Measurements from ENCODE around the gene CAMK2A.
"Not testable (repeated sequence)": the region's sequence is repeated elsewhere in the genome, so short reads cannot be mapped to it uniquely, and the experiment has no call there.

Gene CAMK2A

GRCh38 chr5:150254363-150254762, 35.2 kb downstream of the CAMK2A start:
- DNase-seq (ENCODE audit: low read depth in 2 of 2), result no peak

DNA sequence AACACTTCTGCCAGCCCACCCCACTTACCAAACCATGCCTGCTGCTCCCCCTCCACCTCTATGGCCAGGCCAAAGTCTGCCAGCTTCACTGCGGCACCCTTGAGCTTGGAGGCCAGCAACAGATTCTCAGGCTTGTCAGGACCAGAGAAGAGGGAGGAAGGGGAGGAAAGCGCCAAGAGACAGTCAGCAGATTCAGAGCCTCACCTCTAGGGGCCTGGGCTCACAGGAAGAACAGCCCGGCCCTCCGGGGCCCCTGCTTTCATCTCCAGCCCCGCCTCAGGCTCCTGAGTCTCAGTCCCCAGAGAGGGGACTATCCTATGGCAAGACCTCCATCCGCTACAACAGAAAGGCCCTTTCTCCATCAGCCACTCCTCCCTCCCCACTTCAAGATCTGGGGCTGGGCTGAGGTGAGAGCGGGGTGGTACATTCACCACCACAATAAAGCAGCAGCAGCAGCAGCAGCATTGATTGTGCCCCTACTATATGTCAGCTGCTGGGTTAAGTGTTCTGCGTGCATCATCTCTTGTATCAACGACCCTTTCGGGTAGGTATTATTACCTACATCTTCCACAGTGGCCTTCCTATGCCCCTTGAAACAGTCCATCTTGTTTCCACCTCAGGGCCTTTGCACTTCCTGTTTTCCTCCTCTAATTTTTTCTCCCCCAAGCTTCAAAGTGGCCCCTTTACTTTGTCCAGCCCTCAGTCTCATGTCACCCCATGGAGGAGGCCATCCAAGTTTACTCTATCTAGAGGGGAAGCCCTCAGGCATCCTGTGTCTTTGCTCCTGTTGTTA, 36.0 kb downstream of the CAMK2A start:
- DNase-seq (ENCODE audit: low read depth in 2 of 2), result no peak

DNA sequence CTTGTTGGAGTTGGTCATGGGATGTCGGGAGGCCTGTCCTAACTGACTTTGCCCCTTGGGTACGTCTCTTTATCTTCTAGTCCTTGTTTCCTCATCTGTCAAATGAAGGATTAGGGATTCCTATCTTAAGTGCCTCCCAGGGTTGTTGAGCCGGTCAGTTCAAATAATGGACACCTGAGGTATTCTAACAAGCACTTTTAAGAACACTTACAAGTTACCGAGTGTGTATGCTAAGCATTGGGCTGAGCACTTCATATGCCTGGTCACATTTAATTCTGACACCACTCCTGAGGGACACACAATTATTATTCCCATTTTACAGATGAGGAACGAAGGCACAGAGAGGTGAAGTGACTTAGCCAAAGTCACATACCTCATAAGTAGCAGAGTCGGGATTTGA, 37.1 kb downstream of the CAMK2A start:
- DNase-seq (ENCODE audit: low read depth in 2 of 2), result no peak

GRCh38 chr5:150251504-150251903, 38.1 kb downstream of the CAMK2A start:
- DNase-seq (ENCODE audit: low read depth in 2 of 2), result no peak

DNA sequence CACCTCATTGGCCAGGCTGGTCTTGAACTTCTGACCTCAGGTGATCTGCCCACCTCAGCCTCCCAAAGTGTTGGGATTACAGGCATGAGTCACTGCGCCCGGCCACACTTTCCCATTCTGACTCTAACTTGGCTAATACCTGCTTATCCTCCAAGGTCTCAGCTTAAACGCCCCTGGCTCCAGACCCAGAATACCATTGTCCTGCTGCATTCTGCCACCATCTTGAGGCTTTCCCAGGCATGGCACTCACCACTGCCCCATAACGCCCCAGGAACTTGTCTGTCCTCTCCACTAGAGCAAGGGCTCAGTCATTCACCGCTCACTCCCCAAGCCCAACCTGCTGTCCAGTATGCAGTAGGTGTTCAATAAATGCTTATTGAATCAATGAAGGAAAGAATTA, 39.8 kb downstream of the CAMK2A start:
- DNase-seq (ENCODE audit: low read depth in 2 of 2), result no peak

DNA sequence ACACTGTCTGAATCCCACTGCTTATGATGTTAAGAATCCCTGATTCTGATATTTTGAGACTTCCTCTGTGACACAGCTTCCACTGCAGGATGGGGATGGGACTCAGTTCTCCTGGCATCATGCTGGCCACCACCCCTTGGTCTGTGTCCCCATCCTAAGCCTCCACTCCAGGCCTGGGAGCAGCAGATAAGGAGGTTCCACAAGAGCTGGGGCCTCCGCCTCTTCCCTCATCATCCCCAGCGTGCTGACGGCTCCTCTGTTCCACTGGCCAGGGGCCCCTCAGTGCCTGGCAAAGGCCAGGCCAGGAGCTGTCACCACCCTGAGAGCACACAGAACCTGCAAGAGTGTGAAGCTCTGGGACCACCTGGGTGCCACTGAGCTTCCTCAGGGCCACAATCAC, 40.6 kb downstream of the CAMK2A start:
- DNase-seq (ENCODE audit: low read depth in 2 of 2), result no peak

DNA sequence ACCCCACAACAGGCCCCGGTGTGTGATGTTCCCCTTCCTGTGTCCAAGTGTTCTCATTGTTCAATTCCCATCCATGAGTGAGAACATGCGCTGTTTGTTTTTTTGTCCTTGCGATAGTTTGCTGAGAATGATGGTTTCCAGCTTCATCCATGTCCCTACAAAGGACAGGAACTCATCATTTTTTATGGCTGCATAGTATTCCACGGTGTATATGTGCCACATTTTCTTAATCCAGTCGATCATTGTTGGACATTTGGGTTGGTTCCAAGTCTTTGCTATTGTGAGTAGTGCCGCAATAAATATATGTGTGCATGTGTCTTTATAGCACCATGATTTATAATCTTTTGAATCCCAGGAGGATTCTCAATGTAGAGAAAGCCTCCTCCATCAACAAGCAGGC, 41.1 kb downstream of the CAMK2A start:
- not testable (repeated sequence) for DNase-seq (ENCODE audit: low read depth in 2 of 2)

- no peak for DNase-seq (ENCODE audit: low read depth in 2 of 2)
These were observed 41.8 kb downstream of the CAMK2A start for GRCh38 chr5:150247726-150248125.

DNA sequence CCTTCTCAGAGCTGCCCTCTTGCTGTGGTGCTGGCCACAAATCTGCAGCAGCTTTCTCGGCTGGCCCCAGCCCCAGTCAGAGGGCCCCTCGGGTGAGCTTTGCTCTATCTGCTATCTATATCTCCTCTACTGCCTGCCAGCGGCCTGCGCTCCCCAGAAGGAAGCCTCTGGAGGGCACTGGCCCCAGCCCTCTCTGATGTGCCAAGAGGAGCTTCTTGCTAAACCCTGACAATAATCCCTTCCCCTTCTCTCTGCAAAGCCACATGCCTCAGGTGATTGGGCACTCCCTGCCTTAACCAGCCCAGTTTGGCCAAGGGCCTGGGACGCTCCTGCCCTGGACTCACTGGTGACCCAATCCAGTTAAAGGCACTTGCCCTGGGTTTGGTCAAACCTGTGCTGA, 42.7 kb downstream of the CAMK2A start:
- DNase-seq (ENCODE audit: low read depth in 2 of 2), result no peak

- no peak for DNase-seq (ENCODE audit: low read depth in 2 of 2)
These were observed 43.1 kb downstream of the CAMK2A start for GRCh38 chr5:150246429-150246828.

DNA sequence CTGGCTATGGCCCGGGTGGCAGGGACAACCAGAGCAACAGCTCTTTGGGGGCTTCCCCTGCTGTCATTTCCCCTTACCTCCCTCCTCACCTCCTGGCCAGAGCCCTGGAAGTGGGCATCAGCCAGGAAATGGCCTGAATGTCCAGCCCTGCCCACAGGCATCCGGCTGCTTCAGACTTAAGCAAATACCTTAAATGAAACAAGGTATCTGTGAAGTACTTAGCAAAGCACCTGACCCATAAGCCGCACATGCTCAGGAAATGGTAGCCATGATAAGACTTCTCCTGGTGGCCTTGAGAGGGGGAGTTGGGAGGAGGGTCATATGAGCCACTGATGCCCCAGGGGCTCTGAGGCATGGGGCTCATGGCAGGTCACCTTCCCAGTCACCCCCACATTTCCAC, 43.8 kb downstream of the CAMK2A start:
- DNase-seq (ENCODE audit: low read depth in 2 of 2), result no peak

- DNase-seq (ENCODE audit: low read depth in 2 of 2), result no peak
These were observed 44.3 kb downstream of the CAMK2A start for GRCh38 chr5:150245111-150245789.

GRCh38 chr5:150244209-150244608, 45.4 kb downstream of the CAMK2A start:
- DNase-seq (ENCODE audit: low read depth in 2 of 2), result no peak

DNA sequence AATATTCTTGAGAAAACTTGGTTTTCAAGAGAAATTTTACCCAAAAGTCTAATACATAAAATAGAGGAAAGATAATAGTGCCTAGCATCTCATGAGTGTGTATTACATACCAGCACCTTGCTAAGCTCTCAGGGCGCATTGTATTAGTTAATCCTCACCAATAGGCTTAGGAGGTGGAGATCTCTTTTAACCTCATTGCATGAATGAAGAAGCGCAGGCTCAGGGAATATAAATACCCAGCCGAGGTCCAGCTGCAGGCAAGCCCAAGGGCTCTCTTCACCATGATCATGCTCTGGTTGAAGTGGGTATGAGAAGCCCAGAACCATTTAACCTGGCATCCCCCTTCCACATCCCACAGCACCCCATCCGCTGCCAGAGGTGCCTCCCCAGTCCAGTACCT, 46.0 kb downstream of the CAMK2A start:
- no peak for DNase-seq (ENCODE audit: low read depth in 2 of 2)

- no peak for DNase-seq (ENCODE audit: low read depth in 2 of 2)
These were observed 47.2 kb downstream of the CAMK2A start for GRCh38 chr5:150242251-150242894.

DNA sequence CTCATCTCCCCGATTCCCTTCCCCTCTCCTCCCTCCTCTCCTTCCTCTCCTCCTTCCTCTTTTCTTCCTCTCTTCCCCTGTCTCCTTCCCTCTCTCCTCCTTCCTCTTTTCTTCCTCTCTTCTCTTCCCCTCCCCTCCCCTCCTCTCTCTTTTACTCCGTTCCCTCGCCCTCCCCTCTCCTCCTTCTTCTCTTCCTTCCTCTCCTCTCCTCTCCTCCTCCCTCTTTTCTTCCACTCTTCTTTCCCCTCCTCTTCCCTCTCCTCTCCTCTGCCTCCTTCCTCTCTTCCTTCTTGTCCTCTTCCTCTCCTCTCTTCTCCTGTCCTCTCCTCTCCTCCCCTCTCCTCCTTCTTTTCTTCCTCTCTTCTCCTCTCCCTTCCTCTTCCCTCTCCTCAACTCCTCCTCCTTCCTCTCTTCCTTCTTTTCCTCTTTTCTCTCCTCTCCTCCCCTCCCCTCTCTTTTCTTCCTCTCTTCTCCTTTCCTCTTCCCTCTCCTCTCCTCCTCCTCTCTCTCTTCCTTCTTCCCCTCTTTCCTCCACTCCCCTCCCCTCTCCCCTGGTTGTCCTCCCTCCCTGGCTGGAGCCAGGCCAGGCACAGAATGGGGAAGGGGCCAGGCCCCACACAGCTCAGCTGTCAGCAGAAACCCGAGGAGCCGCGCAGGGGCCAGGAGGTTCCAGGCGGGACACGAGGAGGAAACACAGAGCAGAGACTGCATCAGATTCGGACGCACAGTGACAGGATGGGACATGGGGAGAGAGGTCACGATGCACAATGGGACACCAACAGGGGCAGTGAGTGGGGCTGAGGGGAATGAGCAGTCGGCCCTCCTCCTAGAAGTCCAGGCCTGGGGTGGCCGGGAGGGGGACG, 48.0 kb downstream of the CAMK2A start:
- DNase-seq (ENCODE audit: low read depth in 2 of 2), result no peak

DNA sequence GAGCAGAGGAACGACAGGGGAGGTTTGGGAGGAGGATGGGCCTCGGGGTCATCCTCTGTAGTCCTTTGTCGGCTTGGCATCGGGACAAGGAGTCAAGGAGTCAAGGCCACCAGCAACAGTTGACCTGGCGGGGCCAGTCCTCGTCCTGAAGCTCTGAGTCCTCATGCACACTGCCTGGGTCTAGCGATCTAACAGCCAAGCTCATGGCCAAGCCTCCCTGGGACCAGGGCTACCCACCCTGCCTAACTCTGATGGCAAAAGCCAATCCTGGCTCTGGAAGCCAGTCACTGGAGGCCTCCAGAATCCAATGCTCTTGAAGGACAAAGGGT, 49.8 kb downstream of the CAMK2A start:
- DNase-seq (ENCODE audit: low read depth in 2 of 2), result no peak

DNA sequence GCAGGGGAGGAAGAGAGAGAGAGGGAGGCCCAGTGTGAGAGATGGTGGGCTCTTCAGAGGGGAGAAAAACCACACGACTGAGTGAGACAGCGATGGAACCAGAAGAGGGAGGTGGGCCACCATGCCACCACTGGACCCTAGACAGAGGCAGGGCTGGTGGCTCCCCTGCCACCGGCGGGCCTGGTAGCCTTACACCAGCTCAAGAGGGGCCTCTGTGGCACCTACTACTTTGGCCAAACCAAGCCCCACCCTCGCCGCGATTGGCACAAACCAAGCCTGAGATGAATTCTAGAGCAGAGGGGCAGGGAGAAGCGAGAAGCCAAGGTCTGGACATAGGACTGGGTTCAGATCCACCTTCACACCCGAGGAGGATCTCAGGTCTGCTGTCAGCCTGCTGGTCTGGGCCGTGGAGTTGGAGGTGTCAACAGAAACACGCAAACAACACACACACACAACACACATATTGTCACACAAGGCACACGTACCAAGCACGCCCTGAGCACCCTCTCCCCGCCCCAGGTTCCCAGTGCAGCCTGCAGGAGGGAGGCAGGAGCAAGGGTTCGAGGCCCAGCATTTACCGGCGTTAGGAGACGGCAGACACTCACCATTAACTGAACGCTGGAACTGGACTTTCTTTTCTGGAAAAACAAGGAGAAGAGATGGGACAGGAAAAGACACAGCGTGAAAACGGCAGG, 50.3 kb downstream of the CAMK2A start:
- no peak for DNase-seq (ENCODE audit: low read depth in 2 of 2)

DNA sequence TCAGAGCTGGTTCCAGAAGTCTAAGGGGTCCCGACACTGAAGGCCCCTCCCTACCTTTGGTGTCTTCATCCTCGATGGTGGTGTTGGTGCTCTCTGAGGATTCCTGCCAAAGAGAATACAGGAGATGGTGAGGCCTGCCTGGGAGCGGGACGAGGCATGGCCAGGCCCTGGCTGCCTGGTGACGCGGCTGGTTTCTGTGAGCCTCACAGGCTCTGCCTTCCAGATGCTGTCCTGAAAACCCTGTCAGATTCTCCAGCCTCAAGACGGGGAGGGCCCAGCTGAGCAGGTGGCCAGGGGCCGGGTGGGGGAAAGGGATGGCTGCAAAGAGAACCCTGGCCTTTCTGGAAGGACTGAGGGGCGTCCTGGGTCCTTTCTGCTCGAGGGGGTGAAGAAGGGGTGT, 50.9 kb downstream of the CAMK2A start:
- no peak for DNase-seq (ENCODE audit: low read depth in 2 of 2)

GRCh38 chr5:150236981-150237754, 52.4 kb downstream of the CAMK2A start:
- DNase-seq (ENCODE audit: low read depth in 2 of 2), result no peak

DNA sequence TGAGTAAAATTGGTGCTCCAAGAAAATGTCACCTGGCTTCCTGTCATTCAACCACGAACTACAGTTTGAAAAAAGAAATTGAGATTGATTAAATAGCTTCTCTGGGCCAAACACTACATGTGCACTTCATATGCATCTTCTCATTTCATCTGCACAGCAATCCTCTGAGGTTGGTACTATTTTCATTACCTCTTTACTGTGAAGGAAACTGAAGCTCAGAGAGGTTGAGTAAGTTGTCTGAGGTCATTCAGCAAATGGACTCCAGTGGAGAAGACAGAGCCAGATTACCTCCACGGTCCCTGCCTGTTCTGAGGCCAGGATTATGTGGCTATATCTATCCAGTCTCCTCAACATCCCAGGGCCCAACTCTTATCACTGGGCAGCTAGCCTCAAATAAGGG, 53.3 kb downstream of the CAMK2A start:
- no peak for DNase-seq (ENCODE audit: low read depth in 2 of 2)
